Activated CD8-positive, alpha-beta memory T cell treated with anti-CD3 and anti-CD28 coated beads for 48 hours (primary cell): ENCODE measurements around the gene DHRSX.
"Not testable (repeated sequence)": the region's sequence is repeated elsewhere in the genome, so short reads cannot be mapped to it uniquely, and the experiment has no call there.

Experiments used
- DNase-seq, 3 experiments: peaks; one replicate each; pipeline ENCODE4 v3.0.0-alpha.2; 2020; ENCODE audit warnings: low read depth in 2 of 3, low spot score in 2 of 3

Gene DHRSX

DNA sequence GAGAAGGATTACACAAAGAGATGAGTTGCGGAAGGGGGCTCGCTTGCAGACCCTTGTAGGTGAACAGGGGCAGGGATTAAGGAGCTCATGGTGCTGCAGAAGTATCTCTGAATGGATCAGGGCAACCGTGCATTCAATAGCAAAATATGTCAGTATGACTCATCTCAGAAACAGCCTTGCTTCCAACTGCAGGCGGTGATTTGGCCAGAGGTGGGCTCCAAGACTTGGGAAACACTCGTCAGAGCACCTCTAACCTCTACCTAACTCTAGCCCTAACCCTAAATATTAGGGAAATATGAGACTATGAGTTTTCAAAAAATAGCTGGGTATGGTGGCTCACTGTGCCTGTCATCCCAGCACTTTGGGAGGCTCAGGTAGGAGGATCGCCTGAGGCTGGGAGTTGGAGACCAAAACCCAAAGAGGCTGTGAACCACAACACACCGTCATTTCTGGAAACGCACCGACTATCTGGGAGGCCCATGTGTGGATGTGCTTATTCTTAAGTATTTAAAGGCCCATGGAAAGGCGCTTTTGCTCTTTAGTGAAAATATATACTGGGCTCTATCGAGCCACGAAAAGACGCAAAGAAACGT, 102.6 kb downstream of the DHRSX start:
- no peak for DNase-seq

DNA sequence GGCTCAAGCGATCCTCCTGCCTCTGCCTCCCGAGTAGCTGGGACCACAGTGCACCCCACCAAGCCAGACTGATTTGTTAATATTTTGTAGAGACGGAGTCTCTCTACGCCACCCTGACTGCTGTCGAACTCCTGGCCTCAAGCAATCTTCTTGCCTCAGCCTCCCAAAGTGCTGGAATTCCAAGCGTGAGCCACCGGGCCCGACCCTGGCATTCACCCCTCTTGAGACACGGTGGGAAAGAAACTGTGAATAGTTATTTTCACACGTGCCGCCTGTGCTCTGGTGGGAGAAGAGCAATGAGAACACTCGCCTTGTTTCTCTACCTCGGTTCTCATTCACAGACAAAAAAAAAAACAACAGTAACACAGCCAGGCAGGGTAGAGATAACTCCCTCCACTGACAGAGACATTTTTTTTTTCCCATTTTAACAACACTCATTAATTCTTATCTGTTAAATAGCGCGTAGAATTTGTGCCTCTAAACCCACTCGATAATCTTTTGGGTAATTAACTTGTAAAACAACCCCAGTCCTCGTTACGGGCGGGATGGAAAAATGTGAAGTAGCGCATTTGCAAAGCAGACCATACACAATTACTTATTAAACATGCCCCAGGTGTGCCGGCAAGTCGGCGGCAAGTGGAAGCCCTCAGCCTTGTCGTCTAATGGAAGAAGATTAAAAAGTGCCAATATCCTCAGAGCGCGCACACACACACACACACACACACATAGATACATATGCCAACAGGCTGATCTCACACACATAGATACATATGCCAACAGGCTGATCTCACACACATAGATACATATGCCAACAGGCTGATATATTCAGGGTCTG, 103.3 kb downstream of the DHRSX start:
- no peak for DNase-seq

- no peak for DNase-seq
Observed at GRCh38 chrX:2395261-2395992, 105.3 kb downstream of the DHRSX start.

DNA sequence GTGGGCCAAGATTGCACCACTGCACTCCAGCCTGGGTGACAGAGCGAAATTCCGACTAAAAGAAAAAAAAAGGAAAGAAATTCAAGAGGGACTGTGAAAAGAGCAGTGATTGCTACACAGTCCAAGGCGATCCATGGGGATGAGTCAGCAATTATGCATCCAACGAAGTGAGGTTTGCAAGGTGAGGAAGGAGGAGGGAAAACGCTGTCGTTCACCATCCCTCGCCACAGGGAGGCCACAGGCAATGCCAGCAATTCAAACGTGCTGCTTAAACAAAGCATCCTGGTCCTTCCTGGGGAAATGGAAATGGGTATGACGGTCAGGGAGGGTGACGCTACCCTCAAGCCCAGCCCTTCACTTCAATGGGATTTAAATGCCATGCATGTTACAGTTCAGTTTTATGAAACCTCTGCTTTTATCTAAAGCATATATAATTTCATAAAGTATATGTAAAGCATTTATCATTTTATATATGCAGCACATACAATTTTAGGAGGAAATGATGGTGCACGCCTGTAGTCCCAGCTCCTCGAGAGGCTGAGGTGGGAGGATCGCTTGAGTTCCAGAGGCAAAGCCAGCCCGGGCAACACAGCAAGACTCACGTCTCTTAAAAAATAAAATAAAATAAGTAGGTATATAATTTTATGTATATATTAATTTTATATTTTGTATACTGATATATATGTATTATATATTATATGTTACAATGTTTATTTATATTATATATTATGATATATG, 108.7 kb downstream of the DHRSX start:
- DNase-seq = no peak

DNA sequence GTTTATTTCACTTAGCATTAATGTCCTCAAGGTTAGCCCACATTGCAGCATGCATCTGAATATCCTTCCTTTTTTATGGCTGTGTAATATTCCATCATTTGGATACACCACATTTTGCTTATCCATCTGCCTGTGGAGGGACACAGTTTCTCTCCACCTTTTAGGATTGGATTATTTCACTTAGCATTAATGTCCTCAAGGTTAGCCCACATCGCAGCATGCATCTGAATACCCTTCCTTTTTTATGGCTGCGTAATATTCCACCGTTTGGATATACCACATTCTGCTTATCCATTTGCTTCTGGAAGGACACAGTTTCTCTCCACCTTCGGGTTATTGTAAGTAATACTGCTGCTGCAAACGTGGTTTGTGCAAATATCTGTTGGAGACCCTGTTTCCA, 110.0 kb downstream of the DHRSX start:
- no peak for DNase-seq

DNA sequence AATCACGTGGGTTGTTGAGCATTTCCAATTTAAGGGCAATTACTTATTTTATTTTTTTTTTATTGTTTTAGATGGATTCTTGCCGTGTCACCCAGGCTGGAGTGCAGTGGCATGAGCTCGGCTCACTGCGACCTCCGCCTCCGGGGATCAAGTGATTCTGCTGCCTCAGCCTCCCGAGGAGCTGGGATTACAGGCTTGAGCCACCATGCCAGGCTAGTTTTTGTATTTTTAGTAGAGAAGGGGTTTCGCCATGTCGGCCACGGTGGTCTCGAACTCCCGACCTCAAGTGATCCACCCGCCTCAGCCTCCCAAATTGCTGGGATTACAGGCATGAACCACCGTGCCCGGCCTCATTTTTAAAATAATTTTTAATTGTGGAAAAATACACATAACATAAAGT, 111.0 kb downstream of the DHRSX start:
- not testable (repeated sequence) for DNase-seq

DNA sequence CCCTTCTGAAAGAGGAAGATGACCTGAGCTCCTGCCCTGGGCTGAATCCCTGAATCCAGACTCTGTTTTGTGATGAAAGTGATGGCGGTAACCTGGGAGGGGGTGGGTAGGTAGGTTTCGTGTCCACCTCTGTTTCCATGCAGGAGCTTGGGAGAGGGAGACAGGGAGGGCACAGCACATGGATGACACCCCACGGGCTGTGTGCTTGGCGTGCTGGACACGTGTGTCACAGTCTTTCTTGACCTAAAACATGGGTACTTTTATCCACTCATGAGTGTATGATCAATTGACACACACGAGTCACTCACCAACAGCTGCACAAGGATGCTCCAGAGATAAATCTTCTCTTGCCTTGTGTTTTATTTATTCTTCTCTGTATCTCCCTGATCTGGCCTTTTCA, 111.5 kb downstream of the DHRSX start:
- no peak for DNase-seq

- DNase-seq = no peak
Observed at GRCh38 chrX:2388669-2389068, 112.1 kb downstream of the DHRSX start.

DNA sequence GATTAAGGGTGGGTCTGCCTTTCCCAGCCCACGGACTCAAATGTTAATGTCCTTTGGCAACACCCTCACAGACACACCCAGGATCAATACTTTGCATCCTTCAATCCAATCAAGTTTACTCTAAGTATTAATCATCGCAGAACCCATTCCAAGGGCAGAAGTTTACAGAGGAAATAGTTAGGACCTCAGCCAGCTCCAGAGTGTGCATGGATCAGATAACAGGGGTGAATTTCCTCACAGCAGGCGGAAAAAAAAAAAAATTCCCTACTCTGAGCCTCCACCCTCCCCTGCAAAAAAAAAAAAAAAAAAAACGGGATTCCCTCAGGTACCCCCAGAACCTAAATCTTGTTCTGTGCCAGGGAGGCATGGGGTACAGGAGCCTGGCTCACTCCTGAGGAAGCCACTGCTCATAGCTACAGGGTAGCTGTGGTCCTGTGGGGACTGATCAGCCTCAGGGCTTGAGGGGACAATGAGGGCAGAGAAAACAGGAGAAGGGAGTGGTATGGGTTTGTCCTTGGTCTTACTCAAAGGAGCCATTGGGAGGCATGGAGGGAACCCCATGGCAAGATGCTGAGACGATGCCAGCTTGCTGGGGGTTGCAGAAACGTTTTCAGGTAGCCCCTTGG, 113.0 kb downstream of the DHRSX start:
- no peak for DNase-seq

DNA sequence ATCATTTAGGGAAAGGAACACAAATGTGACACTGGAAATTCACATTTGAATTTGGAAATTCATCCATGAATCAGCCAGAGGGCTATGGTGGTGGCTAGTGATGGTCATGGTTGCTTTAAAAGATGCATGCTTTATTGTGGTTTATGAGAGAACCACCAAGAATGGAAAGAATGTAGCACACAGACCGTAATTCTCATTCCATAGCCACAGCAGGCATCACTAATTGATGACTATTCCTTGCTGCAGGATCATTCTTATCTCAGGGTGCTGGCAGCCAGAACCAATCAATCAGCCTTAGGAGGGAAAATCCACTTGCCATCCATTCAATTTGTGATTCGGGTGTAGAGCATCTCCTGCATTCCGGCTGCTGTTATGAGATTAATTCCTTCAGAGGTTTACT, 115.6 kb downstream of the DHRSX start:
- DNase-seq = no peak

DNA sequence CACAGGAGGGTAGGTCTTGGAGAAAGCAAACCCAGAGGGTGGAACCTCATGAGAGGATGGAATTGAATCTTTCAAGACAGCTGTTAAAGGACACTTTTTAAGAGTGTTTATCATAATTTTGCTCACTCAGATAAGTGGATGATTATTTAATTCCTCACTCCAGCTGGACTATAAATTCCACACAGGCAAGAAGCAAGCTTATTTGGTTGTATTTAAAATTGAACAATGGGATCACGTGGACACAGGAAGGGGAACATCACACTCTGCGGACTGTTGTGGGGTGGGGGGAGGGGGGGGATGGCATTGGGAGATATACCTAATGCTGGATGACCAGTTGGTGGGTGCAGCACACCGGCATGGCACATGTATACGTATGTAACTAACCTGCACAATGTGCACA, 116.3 kb downstream of the DHRSX start:
- no peak for DNase-seq

- no peak for DNase-seq
Observed at GRCh38 chrX:2383735-2384134, 117.0 kb downstream of the DHRSX start.

- no peak for DNase-seq
Observed at GRCh38 chrX:2383144-2383543, 117.6 kb downstream of the DHRSX start.

DNA sequence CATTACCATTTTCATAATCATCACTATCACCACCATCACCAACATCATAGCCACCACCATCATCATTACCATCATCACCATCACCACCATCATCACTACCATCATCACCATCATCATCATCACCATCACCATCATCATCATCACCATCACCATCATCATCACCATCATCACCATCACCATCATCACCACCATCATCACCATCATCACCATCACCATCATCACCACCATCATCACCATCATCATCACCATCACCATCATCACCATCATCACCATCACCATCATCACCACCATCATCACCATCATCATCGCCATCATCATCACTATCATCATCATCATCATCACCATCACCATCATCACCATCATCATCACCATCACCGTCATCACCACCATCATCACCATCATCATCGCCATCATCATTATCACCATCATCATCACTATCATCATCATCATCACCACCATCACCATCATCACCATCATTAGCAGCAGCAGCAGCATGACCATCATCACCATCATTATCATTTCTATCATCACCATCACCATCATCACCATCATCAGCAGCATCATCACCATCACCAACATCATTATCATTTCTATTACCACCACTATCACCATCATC, 118.2 kb downstream of the DHRSX start:
- DNase-seq = not testable (repeated sequence)

- DNase-seq = no peak
Observed at GRCh38 chrX:2376166-2376565, 124.6 kb downstream of the DHRSX start.

DNA sequence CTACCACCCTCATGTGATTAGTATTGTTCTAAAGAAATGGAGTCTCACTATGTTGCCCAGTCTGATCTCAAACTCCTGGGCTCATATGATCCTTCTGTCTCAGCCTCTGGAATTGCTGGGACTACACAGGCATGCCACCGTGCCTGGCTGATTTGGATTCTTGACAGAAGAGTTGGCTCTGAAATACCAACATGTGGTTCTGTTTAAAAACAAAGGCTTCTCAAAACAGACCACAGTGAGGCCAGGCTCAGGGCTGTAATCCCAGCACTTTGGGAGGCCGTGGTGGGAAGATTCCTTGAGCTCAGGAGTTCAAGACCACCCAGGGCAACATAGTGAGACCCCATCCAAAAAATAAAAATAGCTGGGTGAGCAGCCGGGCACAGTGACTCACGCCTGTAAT, 126.7 kb downstream of the DHRSX start:
- DNase-seq = no peak

DNA sequence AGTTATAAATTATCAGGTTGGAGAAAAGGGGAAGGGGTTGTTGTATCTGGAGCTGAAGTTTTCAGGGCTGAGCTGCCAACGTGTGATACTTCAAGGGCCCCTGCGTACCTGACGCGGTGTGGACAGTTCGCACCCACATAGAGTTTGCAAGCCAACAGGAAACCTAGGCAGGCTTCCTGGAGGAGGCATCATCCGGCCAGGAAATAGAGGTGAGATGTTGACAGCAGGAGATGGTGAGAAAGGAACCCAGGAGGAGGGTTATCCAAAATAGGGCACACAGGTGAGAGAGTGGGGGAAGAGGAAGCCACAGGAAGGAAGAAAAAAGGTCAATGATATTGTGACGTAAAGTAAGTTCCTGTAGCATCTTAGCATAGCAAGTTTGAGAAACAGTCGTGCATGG, 127.2 kb downstream of the DHRSX start:
- no peak for DNase-seq

DNA sequence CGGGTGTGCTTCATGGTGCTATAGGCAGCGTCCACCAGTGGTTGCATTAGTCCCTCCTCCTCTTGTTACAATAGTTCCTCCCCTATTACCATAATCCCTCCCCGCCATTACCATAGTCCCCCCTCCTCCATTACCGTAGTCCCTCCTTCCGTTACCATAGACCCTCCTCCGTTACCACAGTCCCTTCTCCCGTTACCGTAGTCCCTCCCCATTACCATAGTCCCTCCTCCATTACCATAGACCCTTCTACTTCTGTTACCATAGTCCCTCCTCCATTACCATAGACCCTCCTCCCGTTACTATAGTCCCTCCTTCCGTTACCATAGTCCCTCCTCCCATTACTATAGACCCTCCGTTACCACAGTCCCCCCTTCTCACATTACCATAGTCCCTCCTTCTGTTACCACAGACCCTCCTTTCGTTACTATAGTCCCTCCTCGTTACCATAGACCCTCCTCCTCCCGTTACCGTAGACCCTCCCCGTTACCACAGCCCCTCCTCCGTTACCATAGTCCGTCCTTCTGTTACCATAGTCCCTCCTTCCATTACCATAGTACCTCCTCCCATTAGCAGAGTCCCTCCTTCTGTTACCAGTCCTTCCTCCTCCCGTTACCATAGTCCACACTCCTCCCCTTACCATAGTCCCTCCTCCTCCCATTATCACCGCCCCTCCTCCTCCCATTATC, 129.6 kb downstream of the DHRSX start:
- DNase-seq = no peak

GRCh38 chrX:2370456-2370855, 130.3 kb downstream of the DHRSX start:
- DNase-seq = no peak

- no peak for DNase-seq
Observed at GRCh38 chrX:2369206-2369605, 131.6 kb downstream of the DHRSX start.
